ENCODE results near the gene CNN1.

- TF ChIP-seq CTCF (IDR thresholded peaks at IDR 0.05 in 4 of 5, conservative IDR thresholded peaks at IDR 0.05 in 1 of 5) (peak in 1 of 5 experiments; percentile 19), POLR2A (IDR thresholded peaks at IDR 0.05) (no peak)
Observed at GRCh38 chr19:11551603-11552235, 13.1 kb downstream of the CNN1 start.
